Activated naive CD4-positive, alpha-beta T cell treated with anti-CD3 and anti-CD28 coated beads, Interleukin-2, amount 50 U/mL, for 24 hours (primary cell): Measurements from ENCODE around the gene HSPB7.
A peak's percentile ranks its signal among the peaks of the same experiment; 100 is the strongest.
"Not testable (repeated sequence)": the region's sequence is repeated elsewhere in the genome, so short reads cannot be mapped to it uniquely, and the experiment has no call there.

Source experiments
- H3K27ac Mint-ChIP-seq: one replicate; pipeline ENCODE4 v1.8.0; 2021; ENCODE audit warnings: mild to moderate bottlenecking, mixed read lengths
- H3K27me3 Mint-ChIP-seq: one replicate; pipeline ENCODE4 v1.8.0; 2021; ENCODE audit warnings: mixed read lengths
- H3K36me3 Mint-ChIP-seq: one replicate; pipeline ENCODE4 v1.8.0; 2021; ENCODE audit warnings: mixed read lengths
- H3K4me1 Mint-ChIP-seq: one replicate; pipeline ENCODE4 v1.8.0; 2021; ENCODE audit warnings: mixed read lengths
- H3K4me3 Mint-ChIP-seq: one replicate; pipeline ENCODE4 v1.8.0; 2021; ENCODE audit warnings: mild to moderate bottlenecking, mixed read lengths
- H3K9me3 Mint-ChIP-seq: one replicate; pipeline ENCODE4 v1.8.0; 2021; ENCODE audit warnings: mixed read lengths

The HSPB7 gene

DNA sequence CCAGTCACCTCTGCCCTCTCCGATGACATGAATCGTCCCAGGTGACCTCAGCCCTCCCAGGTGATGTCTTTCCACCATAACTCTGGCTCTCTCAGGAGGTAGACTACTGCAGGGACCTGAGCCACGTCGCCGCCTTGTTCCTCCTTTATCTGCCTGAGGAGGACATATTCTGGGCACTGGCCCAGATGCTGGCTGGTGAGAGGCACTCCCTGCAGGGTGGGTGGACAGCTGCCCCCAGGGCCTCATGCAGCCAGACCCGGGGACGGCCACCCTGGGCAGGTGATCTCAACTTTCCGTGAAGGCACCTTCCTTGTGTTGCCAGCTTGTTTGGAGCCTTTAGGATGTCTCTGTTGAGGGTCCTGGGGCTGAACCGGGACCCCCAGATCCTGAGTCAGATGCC lies 28.1 kb downstream of the HSPB7 start:
- peaks cover 6% of the 10 kb centered on the region for H3K4me1 Mint-ChIP-seq
- H3K36me3 Mint-ChIP-seq: no peaks in the 10 kb centered on the region
- no peak overlapping the region for H3K27ac Mint-ChIP-seq
- H3K27me3 Mint-ChIP-seq: no peaks in the 10 kb centered on the region
- no peaks in the 10 kb centered on the region for H3K9me3 Mint-ChIP-seq
- no peak overlapping the region for H3K4me3 Mint-ChIP-seq

DNA sequence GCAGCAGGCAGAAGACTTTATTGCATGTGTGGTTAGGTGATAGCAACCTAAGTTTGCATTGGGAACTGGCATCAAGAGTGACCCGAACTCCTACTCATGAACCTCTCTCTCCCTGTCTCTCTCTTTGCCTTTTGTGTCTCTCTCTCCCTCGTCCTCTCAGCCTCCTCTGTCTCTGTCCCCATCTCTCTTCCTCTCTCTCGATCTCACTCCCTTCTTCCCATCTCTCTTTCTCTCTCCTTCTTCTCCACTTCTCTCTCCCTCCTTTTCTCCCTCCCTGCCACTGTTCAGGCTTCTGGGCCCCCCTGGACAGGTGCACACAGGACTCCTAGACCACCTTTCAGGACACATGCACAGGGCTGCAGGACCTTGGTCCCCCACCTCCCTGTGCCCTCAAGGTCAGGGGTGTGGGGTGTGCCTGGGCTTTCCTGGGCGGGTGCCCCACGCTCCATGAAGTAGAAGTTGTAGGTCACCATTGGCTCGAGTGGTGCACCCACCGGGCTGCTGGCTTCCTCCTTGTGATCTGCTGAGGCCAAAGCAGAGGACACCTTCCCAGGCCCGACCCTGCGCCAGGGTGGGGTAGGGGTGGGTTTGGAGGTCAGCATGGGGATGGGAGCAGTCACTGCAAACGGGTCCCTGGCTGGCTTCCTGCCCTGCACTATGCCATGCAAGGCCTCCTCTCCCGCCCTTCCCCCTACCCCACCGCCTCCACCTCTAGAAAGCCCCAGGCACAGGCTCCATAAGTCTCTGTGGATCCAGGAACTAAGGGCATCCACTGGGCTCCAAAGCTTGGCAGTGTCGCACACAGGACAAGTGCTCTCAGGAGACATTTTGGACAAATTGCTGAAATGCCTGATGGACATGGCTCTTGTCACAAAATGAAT lies 28.7 kb downstream of the HSPB7 start:
- H3K27me3 Mint-ChIP-seq: no peaks in the 10 kb centered on the region
- H3K4me1 Mint-ChIP-seq: peaks cover 7% of the 10 kb centered on the region
- no peaks in the 10 kb centered on the region for H3K36me3 Mint-ChIP-seq
- no peak overlapping the region for H3K27ac Mint-ChIP-seq
- no peak overlapping the region for H3K4me3 Mint-ChIP-seq
- H3K9me3 Mint-ChIP-seq: no peaks in the 10 kb centered on the region

DNA sequence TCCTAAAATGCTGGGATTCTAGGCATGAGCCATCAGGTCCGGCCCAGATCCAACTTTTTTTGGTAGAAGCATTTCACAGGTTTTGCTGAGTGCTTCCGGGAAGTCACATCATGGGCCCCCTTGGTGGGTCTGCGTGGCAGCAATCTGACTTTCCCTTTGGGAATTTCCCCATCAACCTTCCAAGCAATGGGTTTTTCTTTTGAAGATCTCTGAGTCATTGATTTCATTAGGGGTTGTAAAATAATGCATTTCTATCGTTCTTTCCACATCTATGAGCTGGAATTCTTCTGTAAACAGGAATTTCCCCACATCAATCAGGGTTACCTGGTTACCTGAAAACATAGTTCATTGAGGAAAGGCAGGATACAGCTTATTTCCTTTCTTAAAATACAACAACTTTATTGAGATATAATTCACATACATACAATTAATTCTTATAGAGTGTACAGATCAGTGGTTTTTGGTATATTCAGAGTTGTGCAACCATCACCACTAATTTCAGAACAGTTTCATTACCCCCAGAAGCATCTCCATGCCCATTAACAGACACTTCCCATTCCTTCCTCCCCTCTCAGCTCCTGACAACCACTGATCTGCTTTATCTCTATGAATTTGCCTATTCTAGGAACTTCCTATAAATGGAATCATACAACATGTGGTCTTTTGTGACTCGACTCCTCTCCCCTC lies 32.1 kb downstream of the HSPB7 start:
- Mint-ChIP-seq H3K27ac (peak overlapping the region; percentile 7), H3K4me1 (peaks cover 17% of the 10 kb centered on the region), H3K9me3 (no peaks in the 10 kb centered on the region), H3K27me3 (no peaks in the 10 kb centered on the region), H3K36me3 (no peaks in the 10 kb centered on the region), H3K4me3 (no peak overlapping the region)

DNA sequence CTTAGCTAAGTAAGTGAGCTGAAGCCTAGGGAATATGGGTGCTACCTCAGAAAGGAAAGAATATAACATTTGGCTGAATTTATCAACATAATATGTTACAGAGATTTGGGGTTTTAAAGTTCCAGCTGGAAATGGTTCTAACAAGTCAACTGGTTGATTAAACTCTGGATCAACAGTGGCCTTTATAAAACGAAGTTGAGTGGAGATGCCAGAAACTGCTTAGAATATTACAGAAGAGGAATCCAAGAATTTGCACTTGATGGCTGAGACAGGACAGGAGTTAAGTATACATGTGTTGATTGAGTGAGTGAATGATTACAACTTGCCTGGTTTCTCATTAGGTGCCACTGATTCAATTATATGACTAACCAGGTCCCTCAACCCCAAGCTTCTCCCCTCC lies 34.6 kb downstream of the HSPB7 start:
- peaks cover 17% of the 10 kb centered on the region for H3K4me1 Mint-ChIP-seq
- no peaks in the 10 kb centered on the region for H3K27me3 Mint-ChIP-seq
- no peak overlapping the region for H3K4me3 Mint-ChIP-seq
- H3K36me3 Mint-ChIP-seq: no peaks in the 10 kb centered on the region
- H3K9me3 Mint-ChIP-seq: no peaks in the 10 kb centered on the region
- peak overlapping the region; percentile 27 for H3K27ac Mint-ChIP-seq

DNA sequence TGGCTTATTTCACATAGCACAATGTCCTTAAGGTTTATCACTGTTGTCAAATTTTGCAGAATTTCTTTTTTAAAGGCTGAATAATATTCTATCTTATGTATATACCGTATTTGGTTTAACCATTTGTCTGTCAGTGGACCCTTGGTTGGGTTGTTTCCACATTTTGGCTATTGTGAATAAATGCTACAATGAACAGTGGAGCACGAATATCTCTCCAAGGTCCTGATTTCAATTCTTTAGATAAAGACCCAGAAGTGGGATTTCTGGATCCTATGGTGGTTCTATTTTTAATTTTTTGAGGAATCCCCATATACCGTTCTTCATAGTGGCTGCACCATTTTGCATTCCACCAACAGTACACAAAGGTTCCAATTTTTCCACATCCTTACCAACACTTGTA lies 36.2 kb downstream of the HSPB7 start:
- Mint-ChIP-seq H3K4me3 (no peak overlapping the region), H3K9me3 (no peaks in the 10 kb centered on the region), H3K27ac (no peak overlapping the region)

DNA sequence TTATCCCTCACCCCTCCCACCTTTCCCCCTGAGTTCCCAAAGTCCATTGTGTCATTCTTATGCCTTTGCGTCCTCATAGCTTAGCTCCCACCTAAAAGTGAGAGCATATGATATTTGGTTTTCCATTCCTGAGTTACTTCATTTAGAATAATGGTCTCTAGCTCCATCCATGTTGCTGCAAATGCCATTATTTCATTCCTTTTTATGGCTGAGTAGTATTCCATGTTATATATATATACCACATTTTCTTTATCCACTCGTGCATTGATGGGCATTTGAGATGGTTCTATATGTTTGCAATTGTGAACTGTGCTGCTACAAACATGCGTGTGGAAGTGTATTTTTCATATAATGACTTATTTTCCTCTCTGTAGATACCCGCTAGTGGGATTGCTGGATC lies 39.9 kb downstream of the HSPB7 start:
- Mint-ChIP-seq H3K4me1 (peaks cover 28% of the 10 kb centered on the region), H3K4me3 (peak overlapping the region; percentile 26)
- H3K27me3 Mint-ChIP-seq, H3K27ac Mint-ChIP-seq, H3K9me3 Mint-ChIP-seq, H3K36me3 Mint-ChIP-seq: not testable (repeated sequence)

More for the DNA sequence above, 36.2 kb downstream of the HSPB7 start:
- peaks cover 19% of the 10 kb centered on the region for H3K4me1 Mint-ChIP-seq
- no peaks in the 10 kb centered on the region for H3K27me3 Mint-ChIP-seq
- H3K36me3 Mint-ChIP-seq: no peaks in the 10 kb centered on the region

DNA sequence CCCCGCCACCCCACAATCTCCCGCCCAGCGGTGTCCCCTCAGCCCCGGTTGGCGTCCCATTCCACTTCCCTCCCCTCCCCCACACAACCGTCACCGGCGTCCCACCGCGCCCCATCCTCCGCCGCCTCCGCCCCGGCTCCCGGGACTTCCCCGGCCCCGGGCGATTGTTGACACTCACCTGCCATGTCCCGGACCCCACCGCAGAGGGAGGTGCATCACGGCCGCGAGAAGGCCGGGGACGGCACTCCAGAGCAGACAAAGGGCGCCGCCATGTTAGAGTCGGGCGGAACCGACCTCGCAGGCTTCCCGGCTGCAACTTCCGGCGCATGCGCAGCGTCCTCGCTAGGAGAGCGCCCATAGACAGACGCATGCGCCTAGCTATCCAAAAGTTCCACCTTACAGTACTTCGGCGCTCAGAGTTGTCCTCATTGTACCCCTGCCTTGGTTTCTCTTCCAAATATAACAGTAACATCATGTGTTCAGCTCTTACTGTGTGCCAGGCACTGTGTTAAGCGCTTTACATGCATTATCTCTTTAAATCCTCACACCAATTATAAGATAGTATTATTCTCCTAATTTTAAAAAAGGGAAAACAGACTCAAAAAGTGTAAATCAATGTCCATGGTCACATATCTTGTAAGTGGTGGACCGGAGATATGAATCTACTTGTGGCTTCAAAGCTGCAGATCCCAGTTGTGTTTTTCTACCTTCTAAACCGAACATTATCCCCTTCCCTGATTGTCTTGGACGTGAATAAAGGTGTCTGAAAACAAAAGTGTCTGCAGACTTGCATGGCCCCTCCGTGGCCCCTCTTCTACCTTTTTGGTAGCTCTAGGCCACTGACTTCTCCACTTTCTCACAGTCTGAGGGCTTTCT lies 41.8 kb downstream of the HSPB7 start, which contains the start of gene ZBTB17:
Gene ZBTB17 (minus strand): TSS at position 297 of the 876 bp plus-strand sequence. CDS start 27,606 bp downstream, outside the sequence.
- Mint-ChIP-seq H3K4me1 (peaks cover 42% of the 10 kb centered on the region), H3K4me3 (peak within 1 kb of the TSS; percentile 91), H3K27ac (peak within 1 kb of the TSS; percentile 97), H3K36me3 (peaks cover 14% of the 10 kb centered on the region), H3K27me3 (no peaks in the 10 kb centered on the region), H3K9me3 (no peaks in the 10 kb centered on the region)

DNA sequence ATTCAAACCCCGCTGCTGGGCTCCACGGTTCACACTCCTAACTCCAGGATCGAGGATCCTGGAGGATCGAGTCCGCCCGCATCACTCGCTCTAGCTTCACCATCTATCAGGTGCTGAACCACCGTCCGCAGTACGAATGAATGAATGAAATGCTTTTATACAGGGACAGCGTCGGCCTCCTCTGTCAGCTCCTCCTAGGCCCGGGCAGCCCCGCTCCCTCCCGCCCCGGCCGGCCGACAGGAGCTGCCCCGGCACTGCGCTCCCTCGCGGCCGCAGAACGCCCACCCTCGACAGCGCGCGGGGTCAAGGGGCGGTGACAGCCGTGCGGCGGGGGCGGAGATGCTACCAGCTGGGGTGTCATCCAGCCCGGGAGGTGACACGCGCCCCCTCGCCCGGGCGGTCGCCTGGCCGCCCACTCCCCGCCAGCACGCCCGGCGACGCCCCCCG lies 42.5 kb downstream of the HSPB7 start:
- Mint-ChIP-seq H3K4me3 (peak overlapping the region; percentile 90), H3K36me3 (peaks cover 16% of the 10 kb centered on the region), H3K9me3 (no peaks in the 10 kb centered on the region), H3K27ac (peak overlapping the region; percentile 96), H3K27me3 (no peaks in the 10 kb centered on the region), H3K4me1 (peaks cover 49% of the 10 kb centered on the region)

DNA sequence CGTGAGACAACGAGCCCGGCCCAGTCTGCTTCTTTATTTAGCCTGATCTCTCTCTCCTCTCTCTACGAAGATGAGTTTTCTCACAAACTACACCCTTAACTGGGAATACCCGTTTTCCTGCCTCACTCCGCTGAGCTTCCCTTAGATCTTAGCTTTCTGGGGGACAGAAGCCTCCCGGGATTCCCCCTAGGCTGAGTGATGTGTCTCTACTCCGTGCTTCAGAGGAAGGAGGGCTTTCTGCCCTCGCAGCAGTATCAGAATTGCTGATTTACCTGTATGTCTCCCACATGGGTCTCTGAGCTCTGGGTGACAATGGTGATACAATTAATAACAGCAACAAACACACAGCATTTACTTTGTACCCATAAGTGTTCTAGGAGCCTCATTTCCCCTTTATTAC lies 43.0 kb downstream of the HSPB7 start:
- H3K4me1 Mint-ChIP-seq: peaks cover 54% of the 10 kb centered on the region
- H3K4me3 Mint-ChIP-seq: peak overlapping the region; percentile 90

DNA sequence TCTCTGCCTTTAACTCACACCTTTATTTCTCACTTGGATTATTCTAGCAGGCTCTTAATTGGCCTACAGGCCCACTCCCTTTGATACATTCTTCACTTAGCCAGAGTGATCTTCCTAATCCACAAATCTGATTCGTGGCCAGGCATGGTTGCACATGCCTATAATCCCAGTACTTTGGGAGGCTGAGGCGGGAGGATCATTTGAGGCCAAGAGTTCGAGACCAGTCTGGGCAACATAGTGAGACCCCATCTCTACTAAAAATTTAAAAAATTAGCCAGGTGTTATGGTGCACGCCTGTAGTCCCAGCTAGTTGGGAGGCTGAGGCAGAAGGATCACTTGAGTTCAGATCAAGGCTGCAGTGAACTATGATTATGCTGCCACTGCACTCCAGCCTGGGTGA lies 44.1 kb downstream of the HSPB7 start:
- Mint-ChIP-seq H3K27me3 (no peaks in the 10 kb centered on the region), H3K4me1 (peaks cover 57% of the 10 kb centered on the region), H3K9me3 (no peaks in the 10 kb centered on the region), H3K36me3 (peaks cover 18% of the 10 kb centered on the region), H3K27ac (no peak overlapping the region), H3K4me3 (peak overlapping the region; percentile 12)

More for the DNA sequence above, 43.0 kb downstream of the HSPB7 start:
- Mint-ChIP-seq H3K27ac (peak overlapping the region; percentile 96), H3K27me3 (no peaks in the 10 kb centered on the region), H3K9me3 (no peaks in the 10 kb centered on the region), H3K36me3 (peaks cover 18% of the 10 kb centered on the region)

DNA sequence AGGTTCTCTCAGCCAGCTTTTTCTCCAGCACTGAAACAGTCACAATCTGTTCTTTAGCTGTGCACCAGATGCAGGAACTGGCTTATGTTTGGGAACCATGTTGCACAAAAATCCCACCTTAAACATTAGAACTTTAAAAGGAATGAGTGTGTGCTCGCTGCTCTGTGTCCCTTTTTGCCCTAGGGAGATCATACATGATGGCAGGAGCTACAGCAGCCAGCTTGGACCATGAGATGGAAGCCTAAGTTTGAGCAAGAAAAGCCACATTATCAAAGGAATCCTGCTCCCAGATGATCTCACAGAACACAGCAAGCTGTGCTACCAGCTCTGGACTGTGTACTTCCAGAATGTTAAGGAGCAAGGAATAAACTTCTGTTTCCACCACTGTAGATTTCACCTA lies 45.4 kb downstream of the HSPB7 start:
- Mint-ChIP-seq H3K27me3 (no peaks in the 10 kb centered on the region), H3K36me3 (peaks cover 25% of the 10 kb centered on the region), H3K4me3 (peak overlapping the region; percentile 15), H3K4me1 (peaks cover 68% of the 10 kb centered on the region), H3K27ac (peak overlapping the region; percentile 44), H3K9me3 (no peaks in the 10 kb centered on the region)

DNA sequence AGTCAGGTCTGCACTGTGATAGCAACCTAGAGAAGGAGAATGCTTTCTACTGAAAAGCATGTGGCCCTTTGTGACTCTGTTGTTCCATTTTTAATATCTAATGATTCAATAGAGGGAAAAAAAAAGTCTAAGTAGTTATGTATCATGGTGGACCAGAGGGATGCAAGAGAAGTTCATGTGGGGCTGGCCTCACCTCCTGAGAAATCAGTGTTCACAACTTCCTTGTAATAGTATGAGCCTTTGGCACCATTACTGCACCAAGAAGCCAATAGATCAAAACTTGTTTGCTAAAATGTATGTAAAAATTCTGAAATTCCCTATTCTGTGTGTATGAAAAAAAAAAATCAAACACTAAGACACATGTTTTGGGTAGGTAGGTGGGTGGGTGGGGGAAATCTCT lies 46.9 kb downstream of the HSPB7 start:
- Mint-ChIP-seq H3K9me3 (no peaks in the 10 kb centered on the region), H3K4me3 (peak overlapping the region; percentile 5), H3K27me3 (no peaks in the 10 kb centered on the region), H3K27ac (peak overlapping the region; percentile 48), H3K36me3 (peaks cover 25% of the 10 kb centered on the region), H3K4me1 (peaks cover 73% of the 10 kb centered on the region)

DNA sequence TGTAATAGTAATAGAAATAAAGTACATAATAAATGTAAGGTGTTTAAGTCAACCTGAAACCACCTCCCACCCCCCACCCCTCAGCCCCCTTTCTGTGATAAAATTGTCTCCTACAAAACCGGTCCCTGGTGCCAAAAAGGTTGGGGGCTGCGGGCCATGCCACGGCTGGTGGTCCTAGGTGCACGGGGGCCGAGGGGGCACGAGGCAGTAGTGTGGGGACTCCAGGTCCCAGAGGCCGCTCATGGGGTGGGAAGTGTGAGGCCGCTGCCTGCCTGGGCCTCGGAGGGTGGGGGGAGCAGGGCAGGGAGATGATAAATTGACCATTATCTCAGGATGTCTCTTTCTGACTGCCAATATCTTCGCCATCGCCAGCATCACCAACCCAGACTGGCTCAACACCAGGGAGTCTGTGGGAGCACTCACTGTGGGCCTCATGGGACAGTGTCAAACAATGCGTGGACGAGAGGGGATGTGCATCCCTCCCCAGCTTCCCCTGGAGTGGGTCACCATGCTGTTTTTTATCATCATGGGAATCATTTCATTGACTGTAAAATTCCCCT lies 48.4 kb downstream of the HSPB7 start:
- no peaks in the 10 kb centered on the region for H3K9me3 Mint-ChIP-seq
- H3K36me3 Mint-ChIP-seq: peaks cover 25% of the 10 kb centered on the region
- H3K27ac Mint-ChIP-seq: no peak overlapping the region
- H3K4me1 Mint-ChIP-seq: peaks cover 80% of the 10 kb centered on the region
- no peak overlapping the region for H3K4me3 Mint-ChIP-seq
- H3K27me3 Mint-ChIP-seq: no peaks in the 10 kb centered on the region

DNA sequence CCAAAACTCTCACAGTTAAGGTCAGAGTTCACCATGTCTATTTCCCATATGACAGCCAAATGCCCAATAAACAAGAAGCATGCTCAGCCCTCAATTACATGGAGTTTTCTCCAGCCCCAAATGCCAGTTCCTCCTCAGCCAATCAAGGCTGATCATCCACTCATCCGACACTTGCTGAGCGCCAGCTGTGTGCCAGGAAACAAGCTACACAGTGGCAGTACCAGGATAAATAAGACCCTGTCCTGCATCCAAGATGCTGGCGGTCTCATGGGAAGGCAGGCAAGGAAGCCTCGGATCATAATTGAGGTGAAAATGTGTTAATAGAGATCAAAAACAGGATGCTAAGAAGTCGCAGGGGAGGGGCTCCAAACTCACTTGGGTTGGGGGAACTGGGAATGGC lies 49.7 kb downstream of the HSPB7 start:
- Mint-ChIP-seq H3K36me3 (peaks cover 23% of the 10 kb centered on the region), H3K27ac (peak overlapping the region; percentile 99), H3K9me3 (no peaks in the 10 kb centered on the region), H3K4me1 (peaks cover 84% of the 10 kb centered on the region), H3K4me3 (no peak overlapping the region), H3K27me3 (no peaks in the 10 kb centered on the region)

DNA sequence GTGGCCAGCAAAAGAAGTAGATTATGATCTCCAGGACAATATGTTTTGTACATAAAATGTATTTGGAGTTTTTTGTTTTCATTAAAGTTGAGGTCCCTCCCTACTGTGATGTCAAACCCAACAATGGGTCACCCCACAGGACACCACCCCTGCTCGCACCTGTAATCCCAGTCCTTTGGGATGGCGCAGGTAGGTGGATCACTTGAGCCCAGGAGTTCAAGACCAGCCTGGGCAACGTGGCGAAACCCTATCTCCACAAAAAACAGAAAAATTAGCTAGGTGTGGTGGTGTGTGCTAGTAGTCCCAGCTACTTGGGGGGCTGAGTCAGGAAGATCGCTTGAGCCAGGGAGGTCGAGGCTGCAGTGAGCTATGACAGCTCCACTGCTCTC lies 50.9 kb downstream of the HSPB7 start:
- Mint-ChIP-seq H3K4me3 (peak overlapping the region; percentile 69), H3K27ac (peak overlapping the region; percentile 99), H3K27me3 (no peaks in the 10 kb centered on the region), H3K36me3 (peaks cover 16% of the 10 kb centered on the region), H3K9me3 (no peaks in the 10 kb centered on the region), H3K4me1 (peaks cover 83% of the 10 kb centered on the region)
